Esophagus squamous epithelium (tissue), 5 donors: ENCODE results near the gene KRT40. TPM values are rescaled to one million over a fixed set of nuclear protein-coding genes. Genes with fewer than 3 reads are reported as not detected.

Experiments
- DNase-seq: peaks from one replicate; lab custom pipeline; 2025; lab: John Stamatoyannopoulos, UW
- H3K27ac ChIP-seq, 4 donors: fragments of 200-600 bp; sonication (generic); one replicate each; pipeline ENCODE4 v1.5.1; 2016 to 2019; ENCODE audit warnings: mild to moderate bottlenecking in 1 of 4
- H3K27me3 ChIP-seq, 4 donors: fragments of 200-600 bp; sonication (generic); 1 replicate in 3 of 4; 2 replicates in 1 of 4; pipeline versions ENCODE4 v1.5.1 to v1.6.0; 2017 to 2021; ENCODE audit warnings: antibody characterized with exemption in 1 of 4
- H3K36me3 ChIP-seq, 3 donors: fragments of 200-600 bp; sonication (generic); one replicate each; pipeline ENCODE4 v1.5.1; 2016 to 2019
- H3K4me1 ChIP-seq, 3 donors: fragments of 200-600 bp; sonication (generic); one replicate each; pipeline ENCODE4 v1.5.1; 2017 to 2019
- H3K4me3 ChIP-seq, 4 donors: fragments of 200-600 bp; sonication (generic); 1 replicate in 3 of 4; 2 replicates in 1 of 4; pipeline ENCODE4 v1.5.1; 2016 to 2019; ENCODE audit warnings: mild to moderate bottlenecking in 2 of 4, moderate library complexity in 1 of 4
- H3K9me3 ChIP-seq, 3 donors: fragments of 200-600 bp; sonication (generic); one replicate each; pipeline ENCODE4 v1.5.1; 2016 to 2019
- POLR2A ChIP-seq, 4 donors: fragments of 450-650 bp; IDR thresholded peaks; one replicate each; pipeline ENCODE4 v1.6.1; 2017; ENCODE audit warnings: antibody characterized with exemption in 4 of 4, mild to moderate bottlenecking in 4 of 4, moderate library complexity in 3 of 4
- WGBS, 2 donors: methylation state at CpG; one replicate each; pipeline ENCODE4 v1.1.5; 2018; 5-methylcytosine and 5-hydroxymethylcytosine counted together
- intact Hi-C: fragments of 100-400 bp; cut with DNase I; formaldehyde crosslinking; loops from one replicate; pipeline ENCODE4 v1.15.0; 2022
- total RNA-seq, 4 donors: library from RNA; depleted of rRNA; stranded (reverse); fragments of >200 nt; gene quantifications; one replicate each; pipeline ENCODE4 v1.1.0, GENCODE V29; 2016
- TF ChIP-seq, protein P1 (sequence below), 6 experiments: fragments of 450-650 bp in 4 of 6; fragments of 200-600 bp in 2 of 6; sonication (generic) in 2 of 6; IDR thresholded peaks; one replicate each; pipeline ENCODE4 v1.5.1; 2016 to 2019; ENCODE audit warnings: antibody characterized with exemption in 6 of 6, mild to moderate bottlenecking in 4 of 6, moderate library complexity in 4 of 6
- donor health status: DM: yes; HTN: yes; CAD: no.

The KRT40 gene
- total RNA-seq, 4 donors from 2014 or later: 0.19 TPM; not detected in 3

DNA sequence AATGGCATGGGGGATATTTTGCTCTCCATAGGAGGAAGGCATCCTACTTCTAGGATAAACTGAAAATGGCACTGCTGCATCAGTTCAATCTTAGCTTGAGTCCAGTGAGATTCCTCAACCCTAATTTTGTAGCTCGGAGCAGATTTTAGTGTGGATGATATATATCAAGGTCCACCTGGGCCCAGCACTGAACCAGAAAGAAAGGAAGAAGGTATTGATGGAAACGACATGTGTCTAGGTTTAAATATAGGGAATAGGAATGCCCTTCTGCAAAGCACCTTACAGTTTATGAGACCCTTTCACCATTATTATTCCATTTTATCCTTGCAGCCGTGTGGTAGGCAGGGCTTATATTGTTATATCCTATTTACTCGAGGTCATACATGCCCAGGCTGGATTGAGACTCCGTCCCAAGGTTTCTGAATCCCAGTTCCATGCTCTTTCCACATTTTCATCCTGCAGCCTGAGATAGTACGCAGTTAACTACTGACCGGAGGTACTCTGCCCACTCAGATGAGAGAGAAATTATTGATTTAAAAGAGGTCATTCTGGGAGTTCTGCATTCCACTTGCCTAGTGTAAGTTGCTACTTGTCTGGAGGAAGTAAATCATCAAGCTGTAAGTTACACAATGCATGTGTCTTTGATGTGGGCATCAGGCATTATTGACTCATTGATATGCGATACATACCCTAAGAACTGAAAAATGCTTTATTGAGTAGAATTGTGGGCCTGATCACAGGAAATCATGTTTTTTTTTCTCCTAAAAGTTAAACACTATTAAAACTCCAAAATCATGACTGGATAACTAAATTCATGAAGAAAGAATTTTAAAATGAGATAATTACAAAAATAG lies 27.5 kb downstream of the KRT40 start:
- WGBS, 2 donors: 48 to 53% methylated on average over 8 of the region's 8 CpGs
- Histone ChIP-seq H3K27ac (peak overlapping the region in 3 of 4 donors; percentile 35 to 63 (median 51)), H3K9me3 (no peaks in the 10 kb centered on the region), H3K4me1 (peaks cover 4 to 70% (median 29%) of the 10 kb centered on the region in 3 donors), H3K36me3 (no peaks in the 10 kb centered on the region), H3K4me3 (no peak overlapping the region), H3K27me3 (peaks cover 0 to 10% (median 0%) of the 10 kb centered on the region in 4 donors)
- intact Hi-C loops: no loop called here
- no peak for DNase-seq
- TF ChIP-seq, protein P1, sequence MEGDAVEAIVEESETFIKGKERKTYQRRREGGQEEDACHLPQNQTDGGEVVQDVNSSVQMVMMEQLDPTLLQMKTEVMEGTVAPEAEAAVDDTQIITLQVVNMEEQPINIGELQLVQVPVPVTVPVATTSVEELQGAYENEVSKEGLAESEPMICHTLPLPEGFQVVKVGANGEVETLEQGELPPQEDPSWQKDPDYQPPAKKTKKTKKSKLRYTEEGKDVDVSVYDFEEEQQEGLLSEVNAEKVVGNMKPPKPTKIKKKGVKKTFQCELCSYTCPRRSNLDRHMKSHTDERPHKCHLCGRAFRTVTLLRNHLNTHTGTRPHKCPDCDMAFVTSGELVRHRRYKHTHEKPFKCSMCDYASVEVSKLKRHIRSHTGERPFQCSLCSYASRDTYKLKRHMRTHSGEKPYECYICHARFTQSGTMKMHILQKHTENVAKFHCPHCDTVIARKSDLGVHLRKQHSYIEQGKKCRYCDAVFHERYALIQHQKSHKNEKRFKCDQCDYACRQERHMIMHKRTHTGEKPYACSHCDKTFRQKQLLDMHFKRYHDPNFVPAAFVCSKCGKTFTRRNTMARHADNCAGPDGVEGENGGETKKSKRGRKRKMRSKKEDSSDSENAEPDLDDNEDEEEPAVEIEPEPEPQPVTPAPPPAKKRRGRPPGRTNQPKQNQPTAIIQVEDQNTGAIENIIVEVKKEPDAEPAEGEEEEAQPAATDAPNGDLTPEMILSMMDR (IDR thresholded peaks at IDR 0.05): no peak
- TF ChIP-seq POLR2A (IDR thresholded peaks at IDR 0.05): no peak

DNA sequence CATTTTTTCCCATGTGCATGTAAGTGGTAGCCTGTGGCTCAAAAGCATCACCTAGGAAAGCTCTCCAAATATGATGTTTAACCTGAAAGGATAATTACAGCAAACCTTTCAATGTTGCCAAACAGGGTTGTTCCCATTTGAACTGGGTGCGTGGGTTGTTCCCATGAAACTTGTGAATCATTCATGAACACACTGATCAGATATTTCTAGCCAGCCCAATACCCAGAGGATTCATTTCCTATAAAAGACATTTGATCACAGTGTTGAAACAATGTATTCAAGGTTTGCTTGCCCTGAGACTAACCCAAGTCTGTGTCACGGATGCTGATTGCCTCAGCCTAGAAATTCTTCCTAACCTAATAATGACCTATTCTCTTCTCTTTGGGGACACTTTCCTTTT lies 30.2 kb downstream of the KRT40 start:
- WGBS, 2 donors: 51 to 57% methylated on average over 2 of the region's 2 CpGs
- intact Hi-C loops: no loop called here
- Histone ChIP-seq H3K4me1 (peaks cover 4 to 62% (median 29%) of the 10 kb centered on the region in 3 donors), H3K4me3 (no peak overlapping the region), H3K9me3 (no peaks in the 10 kb centered on the region), H3K27ac (peak overlapping the region; percentile 5 to 74 (median 44)), H3K27me3 (peaks cover 0 to 27% (median 0%) of the 10 kb centered on the region in 4 donors), H3K36me3 (no peaks in the 10 kb centered on the region)
- DNase-seq: no peak
- TF ChIP-seq POLR2A (IDR thresholded peaks at IDR 0.05): no peak
- TF ChIP-seq, protein P1 (IDR thresholded peaks at IDR 0.05): no peak

DNA sequence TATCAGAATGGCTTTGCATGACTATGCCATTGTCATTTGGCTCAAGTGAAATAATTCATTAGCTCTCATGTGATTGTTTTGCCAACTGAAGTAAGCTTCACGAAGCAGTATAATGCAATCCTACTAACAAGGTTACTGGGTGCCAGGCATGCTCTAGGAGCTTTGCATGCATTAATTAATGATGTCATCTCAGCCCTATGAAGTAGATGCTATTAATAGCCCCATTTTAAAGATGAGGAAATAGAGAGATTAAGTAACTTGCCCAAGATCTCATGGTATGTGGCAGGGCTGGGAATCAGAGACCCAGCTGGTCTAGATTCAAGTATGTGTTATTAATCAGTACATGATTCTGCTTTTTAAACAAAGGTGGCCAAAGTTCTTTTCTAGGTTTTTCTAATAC lies 31.5 kb downstream of the KRT40 start:
- Histone ChIP-seq H3K9me3 (no peaks in the 10 kb centered on the region), H3K4me3 (no peak overlapping the region), H3K4me1 (peaks cover 0 to 49% (median 23%) of the 10 kb centered on the region in 3 donors), H3K36me3 (no peaks in the 10 kb centered on the region), H3K27me3 (peaks cover 0 to 39% (median 0%) of the 10 kb centered on the region in 4 donors), H3K27ac (peak overlapping the region in 3 of 4 donors; percentile 64 to 74 (median 65))
- TF ChIP-seq POLR2A (IDR thresholded peaks at IDR 0.05): no peak
- TF ChIP-seq, protein P1 (IDR thresholded peaks at IDR 0.05): no peak
- DNase-seq: no peak
- intact Hi-C loops: no loop called here
- WGBS, 2 donors: 13 to 25% methylated on average over 1 of the region's 1 CpG

DNA sequence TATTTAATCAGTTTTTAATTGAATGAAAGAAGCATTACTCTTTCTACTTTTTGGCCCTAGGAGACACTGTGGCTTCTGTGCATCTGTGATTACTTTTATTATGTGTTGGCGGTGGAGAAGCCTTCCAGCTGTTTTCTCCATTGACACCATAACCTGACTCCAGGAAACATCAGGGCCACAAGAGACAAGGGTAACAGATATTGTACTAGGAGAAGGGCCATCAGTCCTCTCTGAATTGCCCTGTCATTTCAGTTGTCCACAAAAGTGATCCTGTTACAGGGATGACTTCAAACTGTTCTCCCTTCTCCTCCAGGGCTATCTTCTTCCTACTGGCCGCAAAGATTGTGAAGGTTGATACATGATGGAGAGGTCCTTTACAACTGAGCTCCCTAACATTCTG lies 32.0 kb downstream of the KRT40 start:
- Histone ChIP-seq H3K4me1 (peaks cover 0 to 44% (median 18%) of the 10 kb centered on the region in 3 donors), H3K27me3 (peaks cover 0 to 41% (median 0%) of the 10 kb centered on the region in 4 donors), H3K4me3 (no peak overlapping the region), H3K36me3 (no peaks in the 10 kb centered on the region), H3K27ac (peak overlapping the region in 2 of 4 donors; percentile 12 to 14), H3K9me3 (no peaks in the 10 kb centered on the region)
- intact Hi-C loops: no loop called here
- DNase-seq: no peak
- WGBS, 2 donors: 74 to 85% methylated on average over 2 of the region's 2 CpGs
- TF ChIP-seq, protein P1 (IDR thresholded peaks at IDR 0.05): no peak
- TF ChIP-seq POLR2A (IDR thresholded peaks at IDR 0.05): no peak

DNA sequence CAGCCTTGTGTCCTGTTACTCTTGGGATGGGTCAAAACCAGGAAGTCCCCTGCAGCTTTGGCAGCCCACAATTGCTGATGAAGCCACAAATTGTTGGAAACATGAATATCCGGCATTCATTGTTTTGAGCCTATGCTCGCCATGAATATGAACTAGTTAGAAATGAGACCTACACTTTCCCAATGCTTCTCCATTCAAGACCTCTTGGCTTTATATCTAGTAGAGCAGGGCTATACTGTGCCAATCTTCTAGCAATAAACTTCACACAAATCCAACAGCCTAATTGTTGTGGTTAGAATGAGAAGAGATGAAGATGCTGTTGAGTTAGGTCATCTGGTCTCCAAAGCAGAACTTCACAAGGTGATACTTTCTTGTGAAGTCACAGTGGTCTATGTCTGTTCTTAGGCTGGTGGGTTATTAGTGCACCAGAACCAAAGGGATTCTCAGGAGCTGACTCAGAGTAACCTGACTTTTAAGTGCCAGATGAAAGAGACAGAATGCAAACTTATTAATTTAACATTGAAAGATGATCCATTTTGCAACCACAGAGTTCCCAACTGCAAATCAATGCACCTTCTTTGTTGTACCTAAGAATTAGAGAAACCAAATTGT lies 33.0 kb downstream of the KRT40 start:
- no peak for TF ChIP-seq POLR2A (IDR thresholded peaks at IDR 0.05)
- TF ChIP-seq, protein P1 (IDR thresholded peaks at IDR 0.05): no peak
- Histone ChIP-seq H3K4me1 (peaks cover 0 to 34% (median 9%) of the 10 kb centered on the region in 3 donors), H3K36me3 (no peaks in the 10 kb centered on the region), H3K27me3 (peaks cover 0 to 51% (median 0%) of the 10 kb centered on the region in 4 donors), H3K9me3 (no peaks in the 10 kb centered on the region), H3K27ac (no peak overlapping the region), H3K4me3 (no peak overlapping the region)
- DNase-seq: no peak
- WGBS, 2 donors: 79 to 92% methylated on average over 2 of the region's 2 CpGs
- intact Hi-C loops: no loop called here
